T-helper 17 cell (primary cell): Measurements from ENCODE around the gene JAK1. TPM values are rescaled to one million over a fixed set of nuclear protein-coding genes. Genes with fewer than 3 reads are reported as not detected.

Experiments used
- ATAC-seq: fragments of 150-1000 bp; cut with Tn5 transposase; 2 replicates; pipeline ENCODE4 v1.10.0; 2021; ENCODE audit warnings: mild to moderate bottlenecking, moderate library complexity
- DNase-seq, 3 donors: peaks; one replicate each; pipeline versions ENCODE4 v3.0.0 to v3.0.0-alpha.2; 2020 to 2021
- H3K9me3 ChIP-seq: one replicate; pipeline ENCODE4 v1.7.0; 2013; ENCODE audit warnings: low read length, mild to moderate bottlenecking; ENCODE audit not compliant: control insufficient read depth, poor library complexity, severe bottlenecking
- H3K27ac Mint-ChIP-seq: one replicate; pipeline ENCODE4 v1.8.0; 2022; ENCODE audit warnings: mild to moderate bottlenecking, moderate library complexity, mixed read lengths
- H3K27me3 Mint-ChIP-seq: one replicate; pipeline ENCODE4 v1.8.0; 2022; ENCODE audit warnings: mixed read lengths
- H3K36me3 Mint-ChIP-seq: one replicate; pipeline ENCODE4 v1.8.0; 2022; ENCODE audit warnings: low read depth, mixed read lengths
- H3K4me1 Mint-ChIP-seq: one replicate; pipeline ENCODE4 v1.8.0; 2022; ENCODE audit warnings: mild to moderate bottlenecking, mixed read lengths
- H3K4me3 Mint-ChIP-seq: one replicate; pipeline ENCODE4 v1.8.0; 2022; ENCODE audit warnings: mild to moderate bottlenecking, moderate library complexity, mixed read lengths
- total RNA-seq, 4 donors: library from RNA in 2 of 4; stranded (reverse) in 2 of 4; gene quantifications; one replicate each; pipeline ENCODE4 v1.2.3 and lab custom pipeline; 2022 to 2026

JAK1 gene
- total RNA-seq, 2 donors from 2014 or later = 246 to 317 TPM

- no peak overlapping the region for H3K27ac Mint-ChIP-seq
- ATAC-seq = no peak
Measured at GRCh38 chr1:64995316-64995715, 29.0 kb upstream of the JAK1 start.

GRCh38 chr1:64986903-64987871 is 20.8 kb upstream of the JAK1 start:
- no peak overlapping the region for H3K4me3 Mint-ChIP-seq
- no peaks in the 10 kb centered on the region for H3K27me3 Mint-ChIP-seq
- H3K4me1 Mint-ChIP-seq = peaks cover 5% of the 10 kb centered on the region
- DNase-seq = no peak
- H3K9me3 ChIP-seq = no peaks in the 10 kb centered on the region
- no peaks in the 10 kb centered on the region for H3K36me3 Mint-ChIP-seq
- ATAC-seq = no peak
- H3K27ac Mint-ChIP-seq = no peak overlapping the region

More at GRCh38 chr1:64995316-64995715, 29.0 kb upstream of the JAK1 start:
- DNase-seq = no peak
- H3K9me3 ChIP-seq = no peaks in the 10 kb centered on the region
- no peaks in the 10 kb centered on the region for H3K4me1 Mint-ChIP-seq
- H3K36me3 Mint-ChIP-seq = no peaks in the 10 kb centered on the region
- H3K27me3 Mint-ChIP-seq = no peaks in the 10 kb centered on the region
- H3K4me3 Mint-ChIP-seq = no peak overlapping the region

GRCh38 chr1:64984737-64985136 is 18.4 kb upstream of the JAK1 start:
- H3K9me3 ChIP-seq = no peaks in the 10 kb centered on the region
- H3K36me3 Mint-ChIP-seq = no peaks in the 10 kb centered on the region
- H3K27me3 Mint-ChIP-seq = no peaks in the 10 kb centered on the region
- no peak for ATAC-seq
- no peak overlapping the region for H3K27ac Mint-ChIP-seq
- DNase-seq = no peak
- no peak overlapping the region for H3K4me3 Mint-ChIP-seq
- peaks cover 5% of the 10 kb centered on the region for H3K4me1 Mint-ChIP-seq

- no peak for ATAC-seq
- H3K36me3 Mint-ChIP-seq = no peaks in the 10 kb centered on the region
- no peak overlapping the region for H3K4me3 Mint-ChIP-seq
- no peaks in the 10 kb centered on the region for H3K27me3 Mint-ChIP-seq
- DNase-seq = no peak
- no peak overlapping the region for H3K27ac Mint-ChIP-seq
- H3K4me1 Mint-ChIP-seq = peaks cover 5% of the 10 kb centered on the region
- no peaks in the 10 kb centered on the region for H3K9me3 ChIP-seq
Measured at GRCh38 chr1:64984106-64984505, 17.8 kb upstream of the JAK1 start.

GRCh38 chr1:64983110-64983509 is 16.8 kb upstream of the JAK1 start:
- Mint-ChIP-seq H3K4me3 (no peak overlapping the region), H3K27me3 (no peaks in the 10 kb centered on the region), H3K36me3 (no peaks in the 10 kb centered on the region), H3K4me1 (peaks cover 5% of the 10 kb centered on the region), H3K27ac (no peak overlapping the region)
- ATAC-seq (no peak), DNase-seq (no peak)
- H3K9me3 ChIP-seq = no peaks in the 10 kb centered on the region

GRCh38 chr1:64981601-64982533 is 15.5 kb upstream of the JAK1 start:
- Mint-ChIP-seq H3K27ac (no peak overlapping the region), H3K4me1 (peaks cover 5% of the 10 kb centered on the region), H3K27me3 (no peaks in the 10 kb centered on the region)

GRCh38 chr1:64980745-64981600 is 14.6 kb upstream of the JAK1 start:
- Mint-ChIP-seq H3K4me3 (no peak overlapping the region), H3K4me1 (peaks cover 8% of the 10 kb centered on the region), H3K27me3 (no peaks in the 10 kb centered on the region), H3K36me3 (no peaks in the 10 kb centered on the region), H3K27ac (no peak overlapping the region)
- H3K9me3 ChIP-seq = no peaks in the 10 kb centered on the region
- DNase-seq (no peak), ATAC-seq (no peak)

More at GRCh38 chr1:64981601-64982533, 15.5 kb upstream of the JAK1 start:
- no peaks in the 10 kb centered on the region for H3K9me3 ChIP-seq
- ATAC-seq = no peak
- H3K4me3 Mint-ChIP-seq = no peak overlapping the region
- no peak for DNase-seq
- no peaks in the 10 kb centered on the region for H3K36me3 Mint-ChIP-seq

- ATAC-seq (no peak), DNase-seq (no peak)
- Mint-ChIP-seq H3K27ac (no peak overlapping the region), H3K4me3 (no peak overlapping the region), H3K27me3 (no peaks in the 10 kb centered on the region), H3K4me1 (peaks cover 10% of the 10 kb centered on the region), H3K36me3 (no peaks in the 10 kb centered on the region)
- H3K9me3 ChIP-seq = no peaks in the 10 kb centered on the region
Measured at GRCh38 chr1:64979358-64979757, 13.0 kb upstream of the JAK1 start.

- no peak overlapping the region for H3K27ac Mint-ChIP-seq
- peaks cover 10% of the 10 kb centered on the region for H3K4me1 Mint-ChIP-seq
- no peak for ATAC-seq
Measured at GRCh38 chr1:64976361-64976760, 10.0 kb upstream of the JAK1 start.

GRCh38 chr1:64975740-64976139 is 9.4 kb upstream of the JAK1 start:
- Mint-ChIP-seq H3K4me3 (no peak overlapping the region), H3K4me1 (peaks cover 10% of the 10 kb centered on the region), H3K36me3 (no peaks in the 10 kb centered on the region), H3K27ac (no peak overlapping the region), H3K27me3 (no peaks in the 10 kb centered on the region)
- DNase-seq = no peak
- H3K9me3 ChIP-seq = no peaks in the 10 kb centered on the region
- ATAC-seq = no peak

More at GRCh38 chr1:64976361-64976760, 10.0 kb upstream of the JAK1 start:
- no peak overlapping the region for H3K4me3 Mint-ChIP-seq
- no peaks in the 10 kb centered on the region for H3K27me3 Mint-ChIP-seq
- no peaks in the 10 kb centered on the region for H3K36me3 Mint-ChIP-seq
- H3K9me3 ChIP-seq = no peaks in the 10 kb centered on the region
- DNase-seq = no peak

GRCh38 chr1:64975127-64975526 is 8.8 kb upstream of the JAK1 start:
- H3K9me3 ChIP-seq = no peaks in the 10 kb centered on the region
- Mint-ChIP-seq H3K4me3 (no peak overlapping the region), H3K27ac (peak overlapping the region; percentile 62), H3K4me1 (peaks cover 10% of the 10 kb centered on the region), H3K27me3 (no peaks in the 10 kb centered on the region), H3K36me3 (no peaks in the 10 kb centered on the region)
- no peak for ATAC-seq
- DNase-seq = no peak

GRCh38 chr1:64974288-64974825 is 8.0 kb upstream of the JAK1 start:
- Mint-ChIP-seq H3K27me3 (no peaks in the 10 kb centered on the region), H3K27ac (peak overlapping the region; percentile 62), H3K36me3 (no peaks in the 10 kb centered on the region), H3K4me1 (peaks cover 10% of the 10 kb centered on the region), H3K4me3 (no peak overlapping the region)
- ATAC-seq (no peak), DNase-seq (no peak)
- H3K9me3 ChIP-seq = no peaks in the 10 kb centered on the region
